ENCODE measurements around the gene CASK.

The CASK gene

DNA sequence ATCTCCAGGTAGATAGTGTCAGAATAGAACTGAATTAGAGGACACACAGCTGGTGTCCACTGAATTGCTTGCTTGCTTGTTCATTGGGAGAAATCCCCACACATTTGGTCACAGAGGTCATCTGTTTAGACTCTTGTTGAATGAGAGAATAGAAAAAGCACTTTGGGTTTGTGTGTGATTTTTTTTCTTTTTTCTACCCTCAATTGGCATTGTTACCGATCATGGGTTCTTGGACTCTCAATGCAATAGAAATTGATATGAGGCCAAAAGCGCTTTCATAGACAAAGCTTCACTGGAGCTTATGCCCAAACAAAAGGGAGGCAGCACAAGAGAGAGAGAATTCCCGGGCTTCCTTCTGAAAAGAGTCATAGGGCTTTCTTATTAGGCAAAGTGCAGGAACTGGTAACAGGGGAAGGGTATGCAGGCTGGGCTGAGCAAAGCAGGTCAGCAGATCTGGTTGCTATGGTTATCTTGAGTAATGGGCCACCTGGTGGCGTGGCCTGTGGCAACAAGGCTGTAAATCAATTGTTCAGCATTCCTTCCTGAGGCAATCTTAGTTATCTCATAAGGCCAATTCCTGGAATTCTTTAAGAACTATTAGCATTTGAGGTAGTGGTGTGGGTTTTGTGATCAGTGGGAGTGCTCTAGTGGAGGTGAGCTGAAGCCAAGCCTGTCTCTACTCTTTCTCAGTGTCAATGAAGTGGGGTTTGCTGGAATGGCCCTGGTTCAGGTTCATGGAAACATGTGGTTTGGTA, 204.7 kb downstream of the CASK start:
- TF ChIP-seq, protein P1, sequence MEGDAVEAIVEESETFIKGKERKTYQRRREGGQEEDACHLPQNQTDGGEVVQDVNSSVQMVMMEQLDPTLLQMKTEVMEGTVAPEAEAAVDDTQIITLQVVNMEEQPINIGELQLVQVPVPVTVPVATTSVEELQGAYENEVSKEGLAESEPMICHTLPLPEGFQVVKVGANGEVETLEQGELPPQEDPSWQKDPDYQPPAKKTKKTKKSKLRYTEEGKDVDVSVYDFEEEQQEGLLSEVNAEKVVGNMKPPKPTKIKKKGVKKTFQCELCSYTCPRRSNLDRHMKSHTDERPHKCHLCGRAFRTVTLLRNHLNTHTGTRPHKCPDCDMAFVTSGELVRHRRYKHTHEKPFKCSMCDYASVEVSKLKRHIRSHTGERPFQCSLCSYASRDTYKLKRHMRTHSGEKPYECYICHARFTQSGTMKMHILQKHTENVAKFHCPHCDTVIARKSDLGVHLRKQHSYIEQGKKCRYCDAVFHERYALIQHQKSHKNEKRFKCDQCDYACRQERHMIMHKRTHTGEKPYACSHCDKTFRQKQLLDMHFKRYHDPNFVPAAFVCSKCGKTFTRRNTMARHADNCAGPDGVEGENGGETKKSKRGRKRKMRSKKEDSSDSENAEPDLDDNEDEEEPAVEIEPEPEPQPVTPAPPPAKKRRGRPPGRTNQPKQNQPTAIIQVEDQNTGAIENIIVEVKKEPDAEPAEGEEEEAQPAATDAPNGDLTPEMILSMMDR (IDR thresholded peaks at IDR 0.05; ENCODE audit: borderline replicate concordance, insufficient read depth, low read depth, low read length) = no peak
- no peak overlapping the region for H3K4me3 ChIP-seq (ENCODE audit: low read depth, low read length)

DNA sequence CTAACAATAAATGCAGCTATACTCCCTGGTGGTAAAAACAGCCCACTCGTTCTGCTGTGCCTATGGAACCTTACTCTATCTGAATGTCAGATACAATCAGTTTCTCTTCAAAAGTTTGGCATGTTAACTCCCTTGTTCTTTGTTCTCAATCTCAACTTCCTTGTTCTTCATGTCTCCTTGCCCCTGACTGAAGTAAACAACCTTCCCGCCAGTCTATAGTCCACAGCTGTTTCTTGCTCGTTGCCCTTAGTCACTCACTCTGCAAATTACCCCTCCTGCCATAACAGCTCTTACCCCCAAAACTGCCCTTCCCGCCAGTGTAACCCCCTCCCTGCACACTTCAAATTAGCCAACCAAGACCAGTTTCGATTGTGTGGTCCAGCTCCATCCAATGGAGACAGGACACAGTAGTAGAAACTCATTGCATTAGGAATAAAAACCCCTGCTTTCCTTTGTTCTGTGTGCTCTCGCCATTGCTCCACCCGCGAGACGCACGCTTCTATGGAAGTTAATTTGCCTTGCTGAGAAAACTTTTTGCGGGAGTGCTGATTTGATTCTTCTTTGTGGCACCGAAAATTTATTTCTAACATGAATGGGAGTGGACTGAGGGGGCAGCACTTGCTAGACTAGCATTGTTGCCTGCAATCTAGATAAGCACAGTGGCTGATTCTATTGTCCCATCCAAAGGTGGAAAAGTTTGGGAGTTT, 206.4 kb downstream of the CASK start:
- H3K4me3 ChIP-seq (ENCODE audit: low read depth, low read length) = no peak overlapping the region

DNA sequence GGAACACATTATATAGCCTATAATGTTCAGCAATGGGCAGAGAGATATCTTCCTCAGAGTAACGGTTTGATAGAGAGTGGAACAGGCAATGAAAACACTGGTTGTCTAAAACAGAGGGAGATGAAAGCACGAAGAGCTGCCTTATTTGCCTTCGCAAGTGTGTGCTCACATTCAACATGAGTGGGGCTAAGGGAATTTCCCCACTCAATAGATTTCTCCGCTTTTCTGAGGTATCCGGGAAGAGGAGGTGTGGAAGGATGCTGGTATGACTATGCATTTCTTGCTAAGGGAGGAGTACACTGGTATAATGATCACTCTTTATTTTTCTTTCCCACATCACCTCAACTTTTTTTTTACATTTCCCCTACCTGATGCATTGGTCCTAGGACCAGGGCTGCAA, 207.1 kb downstream of the CASK start:
- TF ChIP-seq, protein P1 (IDR thresholded peaks at IDR 0.05; ENCODE audit: borderline replicate concordance, insufficient read depth, low read depth, low read length) = no peak
- H3K4me3 ChIP-seq (ENCODE audit: low read depth, low read length) = no peak overlapping the region

More for the DNA sequence above, 206.4 kb downstream of the CASK start:
- TF ChIP-seq, protein P1 (IDR thresholded peaks at IDR 0.05; ENCODE audit: borderline replicate concordance, insufficient read depth, low read depth, low read length) = no peak

DNA sequence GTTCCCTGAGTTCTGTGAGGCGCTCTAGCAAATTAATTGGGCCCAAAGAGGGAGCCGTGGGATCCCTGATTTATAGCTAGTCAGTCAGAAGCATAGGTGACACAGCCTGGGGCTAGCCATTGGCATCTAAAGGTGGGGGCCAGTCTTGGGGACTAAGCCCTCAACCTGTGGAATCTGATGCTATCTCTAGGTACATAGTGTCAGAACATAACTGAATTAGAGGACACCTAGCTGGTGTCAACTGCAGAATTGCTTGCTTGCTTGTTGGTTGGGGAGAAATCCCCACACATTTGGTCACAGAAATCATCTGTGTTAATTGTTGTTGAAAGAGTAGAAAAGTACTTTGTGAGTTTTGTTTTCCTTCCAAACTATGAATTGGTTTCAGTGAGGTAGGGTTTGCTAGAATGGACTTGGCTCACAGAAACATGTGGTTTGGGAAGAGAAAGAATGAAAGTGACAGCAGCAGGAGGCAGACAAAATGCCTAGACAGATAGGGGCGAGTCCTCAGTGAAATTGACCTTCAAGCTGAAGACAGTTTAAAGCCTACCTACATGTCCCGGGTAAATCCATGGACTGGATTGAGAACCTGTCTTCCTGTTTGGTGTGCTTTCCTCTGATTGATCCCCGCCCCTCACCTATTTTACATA, 212.2 kb downstream of the CASK start:
- H3K4me3 ChIP-seq (ENCODE audit: low read depth, low read length) = no peak overlapping the region
- TF ChIP-seq, protein P1 (IDR thresholded peaks at IDR 0.05; ENCODE audit: borderline replicate concordance, insufficient read depth, low read depth, low read length) = no peak

DNA sequence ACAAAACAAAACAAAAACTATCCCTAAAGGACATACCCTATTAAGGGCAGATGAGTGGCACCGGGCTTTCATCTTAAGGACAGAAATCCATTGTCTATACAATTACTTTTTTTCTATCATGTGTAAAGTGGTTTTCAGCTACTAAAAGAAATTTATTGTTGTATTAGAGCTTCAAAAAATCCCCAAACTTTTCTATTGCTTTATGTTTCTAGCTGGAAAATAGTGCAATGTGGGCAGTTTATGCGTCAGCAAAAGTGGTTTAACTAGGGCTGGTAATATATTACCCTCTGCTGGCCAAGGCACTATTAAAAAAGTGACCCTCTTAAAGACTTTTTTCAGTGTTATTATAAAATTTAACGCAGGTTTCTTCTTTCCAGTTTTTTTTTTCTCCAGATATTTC, 214.9 kb downstream of the CASK start:
- TF ChIP-seq, protein P1 (IDR thresholded peaks at IDR 0.05; ENCODE audit: borderline replicate concordance, insufficient read depth, low read depth, low read length) = no peak
- no peak overlapping the region for H3K4me3 ChIP-seq (ENCODE audit: low read depth, low read length)

DNA sequence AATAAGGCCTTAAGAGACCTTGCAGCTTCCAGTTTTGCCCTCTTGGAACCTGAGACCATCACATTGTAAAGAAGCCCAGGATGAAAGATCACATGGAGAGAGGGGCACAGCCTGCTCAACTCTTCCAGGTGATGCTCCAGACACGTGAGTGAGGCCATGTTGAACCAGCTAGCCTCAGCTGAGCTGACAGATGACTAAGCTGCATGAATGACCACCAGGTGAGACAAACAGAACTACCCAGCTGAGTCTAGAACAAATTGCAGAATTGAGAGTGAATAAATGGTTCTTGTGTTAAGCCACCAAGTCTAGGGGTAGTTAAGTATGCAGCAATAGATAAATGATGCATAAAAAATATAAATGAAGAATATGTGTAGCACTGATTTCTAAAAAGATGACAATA, 216.1 kb downstream of the CASK start:
- H3K4me3 ChIP-seq (ENCODE audit: low read depth, low read length) = no peak overlapping the region
- TF ChIP-seq, protein P1 (IDR thresholded peaks at IDR 0.05; ENCODE audit: borderline replicate concordance, insufficient read depth, low read depth, low read length) = no peak

Measured in GM12875 (cell line).